Measurements from ENCODE around the gene GDF15.

Gene GDF15

DNA sequence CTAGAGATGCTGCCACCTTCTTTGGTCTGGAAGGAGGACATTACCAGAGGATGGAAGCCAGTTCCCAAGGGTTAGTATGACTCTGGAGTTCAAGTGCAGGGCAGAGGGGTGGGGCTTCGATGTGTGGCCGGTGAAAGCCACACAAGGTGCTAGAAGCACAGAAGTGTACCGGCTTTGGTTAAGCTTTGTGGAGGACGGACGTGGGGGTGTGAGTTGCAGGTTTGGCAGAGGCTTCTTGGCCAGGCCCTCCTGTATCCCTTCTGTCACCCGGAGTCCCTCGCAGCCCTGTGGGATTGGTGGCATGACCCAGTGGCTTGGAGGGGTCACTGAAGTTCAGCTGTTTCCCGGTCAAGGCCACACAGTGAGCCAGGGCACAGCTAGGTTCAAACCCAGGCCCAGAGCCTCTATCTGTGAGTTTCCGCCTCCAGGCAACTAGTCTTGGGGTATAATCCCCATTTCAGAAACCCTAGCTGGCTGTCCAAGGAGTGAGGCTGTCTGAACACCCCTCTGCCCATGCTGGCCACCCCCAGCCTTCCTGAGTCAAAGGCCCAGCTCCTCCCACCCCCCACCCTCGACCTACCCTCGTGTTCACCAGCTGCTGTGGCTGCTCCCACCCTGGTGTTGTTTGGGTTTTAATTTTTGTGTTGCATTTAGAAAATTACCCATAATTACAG lies 28.7 kb downstream of the GDF15 start:
- no peak for DNase-seq (ENCODE audit: low read depth, low spot score)
- H3K4me3 ChIP-seq (ENCODE audit: low read length): no peak overlapping the region

- peak overlapping the region; percentile 22 for H3K4me3 ChIP-seq (ENCODE audit: low read length)
- DNase-seq (ENCODE audit: low read depth, low spot score): no peak
Observed at GRCh38 chr19:18415178-18415867, 29.4 kb downstream of the GDF15 start.

- DNase-seq (ENCODE audit: low read depth, low spot score): peak; percentile 55
Observed at GRCh38 chr19:18416778-18417249, 30.9 kb downstream of the GDF15 start.

DNA sequence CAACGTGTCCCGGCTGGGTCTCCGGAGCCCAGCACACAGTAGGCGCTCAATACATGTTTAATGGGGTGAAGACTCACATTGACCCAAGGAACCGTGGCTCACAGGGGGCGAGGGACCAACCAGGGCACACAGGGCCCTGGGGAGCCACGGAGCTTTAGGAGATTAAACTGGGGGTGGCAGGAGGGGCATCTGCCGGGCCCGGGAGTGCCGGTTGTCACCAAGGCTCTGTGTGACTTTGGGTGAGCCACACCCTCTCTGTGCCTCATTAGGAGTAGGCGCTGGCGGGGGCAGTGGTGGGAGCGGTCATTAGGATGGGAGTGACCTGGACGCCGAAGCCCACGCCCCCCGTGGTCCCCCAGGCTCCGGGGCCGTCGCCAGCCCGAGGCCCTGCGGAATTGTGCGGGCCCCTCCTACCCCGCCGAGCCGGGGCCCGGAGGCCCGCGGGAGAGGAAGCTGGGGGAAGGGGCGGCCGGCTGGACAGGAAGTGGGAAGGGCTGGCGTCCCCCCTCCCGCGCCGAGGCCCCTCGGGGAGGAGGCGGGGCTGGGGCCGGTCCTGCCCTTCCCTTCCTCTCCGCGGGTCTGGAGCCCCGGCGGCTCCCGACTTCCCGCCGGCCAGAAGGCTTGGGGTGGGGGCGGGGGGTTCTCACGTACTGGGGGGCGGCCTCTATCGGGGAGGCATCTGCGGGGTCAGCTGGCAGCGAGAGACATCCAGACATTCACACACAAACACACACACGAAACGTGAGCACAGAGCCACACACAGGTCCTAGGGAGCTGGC lies 31.5 kb downstream of the GDF15 start:
- peak overlapping the region; percentile 44 for H3K4me3 ChIP-seq (ENCODE audit: low read length)
- no peak for DNase-seq (ENCODE audit: low read depth, low spot score)

More at GRCh38 chr19:18416778-18417249, 30.9 kb downstream of the GDF15 start:
- peak overlapping the region; percentile 44 for H3K4me3 ChIP-seq (ENCODE audit: low read length)

GRCh38 chr19:18418029-18418482 lies 32.1 kb downstream of the GDF15 start:
- no peak for DNase-seq (ENCODE audit: low read depth, low spot score)
- H3K4me3 ChIP-seq (ENCODE audit: low read length): no peak overlapping the region

DNA sequence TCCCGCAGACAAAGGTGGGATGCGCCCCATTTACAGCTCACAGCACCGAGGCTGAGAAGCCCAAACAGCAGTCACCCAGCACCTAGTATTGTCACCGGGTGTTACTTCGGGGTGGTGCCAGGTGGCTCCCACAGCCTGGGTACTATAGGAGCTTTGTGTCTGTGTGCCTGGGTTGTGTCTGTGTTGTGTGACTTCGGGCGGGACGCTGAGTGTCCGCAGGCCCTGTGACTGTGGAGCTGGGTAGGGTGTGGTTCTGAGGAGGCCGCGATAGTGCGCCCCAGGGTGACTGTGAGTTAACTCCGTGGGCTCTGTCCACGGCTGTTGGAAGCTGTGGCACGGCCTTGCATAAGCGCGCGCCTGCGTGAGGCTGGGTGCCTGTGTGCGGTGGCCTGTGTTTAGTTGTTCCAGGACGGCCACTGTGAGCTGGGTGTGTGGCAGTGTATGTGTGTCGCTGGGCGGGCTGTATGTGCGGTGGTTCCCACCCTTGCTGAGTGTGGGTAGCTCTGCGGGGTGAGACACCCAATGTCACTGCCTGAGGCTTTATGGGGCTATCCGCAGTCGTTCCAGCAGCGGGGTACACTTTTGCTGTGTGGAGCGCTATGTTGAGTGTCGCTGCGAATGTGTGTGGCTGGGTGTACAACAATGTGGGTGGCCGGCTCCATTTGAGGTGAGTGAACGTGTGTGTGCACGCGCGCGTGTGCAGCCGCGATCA lies 32.7 kb downstream of the GDF15 start:
- peak overlapping the region; percentile 45 for H3K4me3 ChIP-seq (ENCODE audit: low read length)
- DNase-seq (ENCODE audit: low read depth, low spot score): no peak

DNA sequence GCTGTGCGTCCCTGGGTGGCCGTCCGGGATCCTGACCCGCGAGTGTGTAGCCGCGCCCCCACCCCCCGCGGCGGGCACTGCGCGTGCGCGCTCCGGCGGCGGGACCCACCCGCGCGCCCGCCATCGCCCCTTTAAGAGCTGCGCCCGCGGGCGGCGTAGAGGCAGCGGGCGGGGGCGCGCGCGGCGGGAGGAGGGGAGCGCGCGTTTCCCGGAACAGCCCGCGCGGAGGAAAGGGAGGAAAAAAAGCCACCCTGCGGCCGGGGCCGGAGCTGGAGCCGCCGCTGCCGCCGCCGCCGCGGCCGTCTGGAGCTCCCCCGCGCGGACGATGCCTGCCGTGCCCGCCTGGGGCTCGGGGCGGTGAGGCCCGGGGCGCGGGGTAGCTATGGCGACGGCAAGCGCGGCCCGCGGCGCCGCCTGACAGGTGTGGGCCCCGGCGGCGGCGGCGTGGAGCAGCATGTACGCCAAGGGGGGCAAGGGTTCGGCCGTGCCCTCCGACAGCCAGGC lies 33.3 kb downstream of the GDF15 start, which contains the start of gene SSBP4:
Gene SSBP4 (plus strand): TSS at position 204 of the 504 bp plus-strand sequence. CDS start 251 bp downstream, at position 455.
- DNase-seq (ENCODE audit: low read depth, low spot score): no peak
- H3K4me3 ChIP-seq (ENCODE audit: low read length): peak within 1 kb of the TSS; percentile 60

- H3K4me3 ChIP-seq (ENCODE audit: low read length): peak overlapping the region; percentile 60
- no peak for DNase-seq (ENCODE audit: low read depth, low spot score)
Observed at GRCh38 chr19:18419699-18420460, 33.9 kb downstream of the GDF15 start.

DNA sequence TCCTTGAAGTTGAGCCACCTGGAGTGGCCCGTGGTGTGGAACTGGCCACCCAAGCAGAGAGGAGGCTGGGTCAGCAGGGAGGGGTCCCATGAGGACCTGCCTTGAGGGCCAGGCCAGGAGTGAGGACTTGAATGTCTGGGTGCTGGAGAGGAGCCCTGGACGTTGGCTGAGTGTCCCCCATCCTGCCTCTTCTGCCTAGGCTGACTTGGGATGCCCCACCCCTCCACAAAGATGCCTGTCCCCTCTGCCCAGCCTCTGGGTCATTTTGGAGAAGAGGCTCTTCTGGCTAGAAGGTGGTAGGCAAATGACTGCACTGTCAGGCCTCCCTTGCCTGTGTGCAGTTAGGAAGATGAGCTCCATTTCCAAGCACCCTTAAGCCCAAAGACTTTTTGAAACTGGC lies 35.0 kb downstream of the GDF15 start:
- H3K4me3 ChIP-seq (ENCODE audit: low read length): peak overlapping the region; percentile 60
- DNase-seq (ENCODE audit: low read depth, low spot score): no peak

GRCh38 chr19:18421371-18421959 lies 35.5 kb downstream of the GDF15 start:
- H3K4me3 ChIP-seq (ENCODE audit: low read length): peak overlapping the region; percentile 60
- DNase-seq (ENCODE audit: low read depth, low spot score): no peak

- peak; percentile 79 for DNase-seq (ENCODE audit: low read depth, low spot score)
- peak overlapping the region; percentile 43 for H3K4me3 ChIP-seq (ENCODE audit: low read length)
Observed at GRCh38 chr19:18422530-18423191, 36.7 kb downstream of the GDF15 start.

GRCh38 chr19:18423258-18424020 lies 37.5 kb downstream of the GDF15 start:
- H3K4me3 ChIP-seq (ENCODE audit: low read length): no peak overlapping the region
- no peak for DNase-seq (ENCODE audit: low read depth, low spot score)

GRCh38 chr19:18424122-18424889 lies 38.3 kb downstream of the GDF15 start:
- H3K4me3 ChIP-seq (ENCODE audit: low read length): no peak overlapping the region
- DNase-seq (ENCODE audit: low read depth, low spot score): no peak

DNA sequence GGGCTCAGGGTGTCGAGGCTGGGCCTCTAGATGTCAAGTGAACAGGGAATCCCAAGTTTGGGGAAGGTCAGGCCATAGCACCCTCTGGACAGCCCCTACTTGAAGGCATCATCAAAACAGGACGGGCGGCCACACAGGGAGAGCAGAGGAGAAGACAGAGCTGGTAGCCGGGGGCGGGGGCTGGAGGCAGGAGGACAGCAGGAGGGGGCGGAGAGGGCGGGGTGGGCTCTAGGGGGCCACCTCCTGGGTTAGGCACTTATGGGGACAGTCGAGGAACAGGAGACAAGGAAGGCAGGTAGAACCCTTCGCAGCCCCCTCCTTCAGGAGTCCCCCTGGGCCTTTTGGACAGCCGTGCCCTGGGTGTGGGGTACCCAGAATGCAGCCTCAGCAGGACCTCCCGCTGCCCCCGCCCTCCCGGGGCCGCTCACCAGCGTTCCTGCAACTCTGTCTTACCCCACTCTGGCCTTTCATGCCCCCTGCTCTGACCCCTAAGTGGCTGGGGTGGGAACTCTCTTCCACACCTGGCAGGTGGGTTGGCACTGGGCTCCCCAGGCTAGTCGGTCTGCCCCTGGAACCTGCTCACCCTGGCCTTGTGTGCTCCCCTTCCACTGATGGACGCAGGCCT lies 39.0 kb downstream of the GDF15 start:
- DNase-seq (ENCODE audit: low read depth, low spot score): no peak
- no peak overlapping the region for H3K4me3 ChIP-seq (ENCODE audit: low read length)
